Measurements from ENCODE around the gene TNFRSF14.

GRCh38 chr1:2510366-2511155 is 45.6 kb upstream of the TNFRSF14 start:
- no peak for TF ChIP-seq GATA3 (IDR thresholded peaks at IDR 0.05; ENCODE audit: low read depth, low read length)
- no peak for TF ChIP-seq GATA2 (IDR thresholded peaks at IDR 0.05; ENCODE audit: low read depth, low read length)
